ENCODE measurements around the gene SNCG.

SNCG gene

DNA sequence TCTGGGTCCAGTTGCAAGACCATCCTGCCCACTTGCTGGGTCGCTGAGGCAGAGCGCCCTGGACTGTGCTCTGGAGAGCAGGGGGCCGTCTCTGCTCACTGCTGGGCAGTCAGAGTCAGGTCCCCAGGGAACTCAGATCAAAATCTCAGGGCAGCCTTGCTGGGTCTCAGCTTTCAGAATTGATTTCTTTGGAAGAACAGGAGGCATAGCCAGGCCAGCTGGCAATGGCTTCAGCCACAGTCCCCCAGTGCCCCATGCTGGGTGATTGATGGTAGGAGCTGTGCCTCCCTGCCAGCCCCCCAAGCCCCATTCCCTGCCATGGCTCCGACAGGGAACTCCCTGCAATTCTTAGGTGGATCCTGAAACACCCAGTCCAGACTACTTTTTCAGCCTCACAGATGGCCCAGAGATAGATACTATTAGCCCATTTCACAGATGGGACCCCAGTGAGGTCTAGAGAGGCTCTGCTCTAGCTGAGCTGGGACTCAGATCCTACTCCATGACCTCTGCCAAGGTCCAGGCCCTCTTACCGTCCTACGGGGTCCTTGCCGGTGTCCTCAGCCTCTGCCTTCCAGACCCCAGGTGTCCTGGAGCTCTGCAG is 1.5 kb upstream of the SNCG start:
- H3K79me2 ChIP-seq (ENCODE audit: insufficient read depth, low read depth): no peaks in the 10 kb centered on the region
- H3K36me3 ChIP-seq (ENCODE audit: insufficient read depth): no peaks in the 10 kb centered on the region
- H3K27me3 ChIP-seq (ENCODE audit: insufficient read depth, low read depth): no peaks in the 10 kb centered on the region
- TF ChIP-seq, protein P1, sequence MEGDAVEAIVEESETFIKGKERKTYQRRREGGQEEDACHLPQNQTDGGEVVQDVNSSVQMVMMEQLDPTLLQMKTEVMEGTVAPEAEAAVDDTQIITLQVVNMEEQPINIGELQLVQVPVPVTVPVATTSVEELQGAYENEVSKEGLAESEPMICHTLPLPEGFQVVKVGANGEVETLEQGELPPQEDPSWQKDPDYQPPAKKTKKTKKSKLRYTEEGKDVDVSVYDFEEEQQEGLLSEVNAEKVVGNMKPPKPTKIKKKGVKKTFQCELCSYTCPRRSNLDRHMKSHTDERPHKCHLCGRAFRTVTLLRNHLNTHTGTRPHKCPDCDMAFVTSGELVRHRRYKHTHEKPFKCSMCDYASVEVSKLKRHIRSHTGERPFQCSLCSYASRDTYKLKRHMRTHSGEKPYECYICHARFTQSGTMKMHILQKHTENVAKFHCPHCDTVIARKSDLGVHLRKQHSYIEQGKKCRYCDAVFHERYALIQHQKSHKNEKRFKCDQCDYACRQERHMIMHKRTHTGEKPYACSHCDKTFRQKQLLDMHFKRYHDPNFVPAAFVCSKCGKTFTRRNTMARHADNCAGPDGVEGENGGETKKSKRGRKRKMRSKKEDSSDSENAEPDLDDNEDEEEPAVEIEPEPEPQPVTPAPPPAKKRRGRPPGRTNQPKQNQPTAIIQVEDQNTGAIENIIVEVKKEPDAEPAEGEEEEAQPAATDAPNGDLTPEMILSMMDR (conservative IDR thresholded peaks at IDR 0.05; ENCODE audit: low read depth, low read length): no peak
- no peaks in the 10 kb centered on the region for H4K20me1 ChIP-seq (ENCODE audit: insufficient read depth)
- H3K4me1 ChIP-seq (ENCODE audit: low read depth, poor library complexity, severe bottlenecking): peaks cover 7% of the 10 kb centered on the region
- no peak overlapping the region for H3K4me3 ChIP-seq (IDR thresholded peaks at IDR 0.05; ENCODE audit: insufficient read depth, low read depth, low read length)
- no peak overlapping the region for H3K4me2 ChIP-seq
- H2AFZ ChIP-seq (ENCODE audit: low read depth): no peak overlapping the region
- H3K27ac ChIP-seq: no peak overlapping the region
- no peak overlapping the region for H3K9ac ChIP-seq

GRCh38 chr10:86957471-86958115 is 806 bp upstream of the SNCG start, which contains the start of gene MMRN2:
Gene MMRN2, minus strand, starts transcription at chr10:86957615. Its CDS starts 74 bp downstream, at chr10:86957541.
- TF ChIP-seq, protein P1 (conservative IDR thresholded peaks at IDR 0.05; ENCODE audit: low read depth, low read length): no peak
- Histone ChIP-seq H3K27me3 (ENCODE audit: insufficient read depth, low read depth) (no peaks in the 10 kb centered on the region), H3K36me3 (ENCODE audit: insufficient read depth) (no peaks in the 10 kb centered on the region), H3K4me1 (ENCODE audit: low read depth, poor library complexity, severe bottlenecking) (peaks cover 7% of the 10 kb centered on the region), H3K79me2 (ENCODE audit: insufficient read depth, low read depth) (no peaks in the 10 kb centered on the region), H2AFZ (ENCODE audit: low read depth) (no peak within 1 kb of the TSS), H3K4me2 (no peak within 1 kb of the TSS), H3K27ac (no peak within 1 kb of the TSS), H3K4me3 (IDR thresholded peaks at IDR 0.05; ENCODE audit: insufficient read depth, low read depth, low read length) (no peak within 1 kb of the TSS), H4K20me1 (ENCODE audit: insufficient read depth) (no peaks in the 10 kb centered on the region), H3K9ac (no peak within 1 kb of the TSS)

- H3K79me2 ChIP-seq (ENCODE audit: insufficient read depth, low read depth): no peaks in the 10 kb centered on the region
- no peak overlapping the region for H3K4me2 ChIP-seq
- no peaks in the 10 kb centered on the region for H3K27me3 ChIP-seq (ENCODE audit: insufficient read depth, low read depth)
- no peak overlapping the region for H3K4me3 ChIP-seq (IDR thresholded peaks at IDR 0.05; ENCODE audit: insufficient read depth, low read depth, low read length)
- peaks cover 7% of the 10 kb centered on the region for H3K4me1 ChIP-seq (ENCODE audit: low read depth, poor library complexity, severe bottlenecking)
- H3K27ac ChIP-seq: no peak overlapping the region
- no peak overlapping the region for H3K9ac ChIP-seq
- no peaks in the 10 kb centered on the region for H3K36me3 ChIP-seq (ENCODE audit: insufficient read depth)
- TF ChIP-seq, protein P1 (conservative IDR thresholded peaks at IDR 0.05; ENCODE audit: low read depth, low read length): no peak
- H4K20me1 ChIP-seq (ENCODE audit: insufficient read depth): no peaks in the 10 kb centered on the region
- H2AFZ ChIP-seq (ENCODE audit: low read depth): no peak overlapping the region
Measured at GRCh38 chr10:86958901-86959736, 720 bp downstream of the SNCG start.

- Histone ChIP-seq H3K36me3 (ENCODE audit: insufficient read depth) (no peaks in the 10 kb centered on the region), H3K4me2 (no peak overlapping the region), H3K4me3 (IDR thresholded peaks at IDR 0.05; ENCODE audit: insufficient read depth, low read depth, low read length) (no peak overlapping the region), H3K27me3 (ENCODE audit: insufficient read depth, low read depth) (no peaks in the 10 kb centered on the region), H3K4me1 (ENCODE audit: low read depth, poor library complexity, severe bottlenecking) (peaks cover 7% of the 10 kb centered on the region), H2AFZ (ENCODE audit: low read depth) (no peak overlapping the region), H4K20me1 (ENCODE audit: insufficient read depth) (no peaks in the 10 kb centered on the region), H3K27ac (no peak overlapping the region), H3K79me2 (ENCODE audit: insufficient read depth, low read depth) (no peaks in the 10 kb centered on the region), H3K9ac (no peak overlapping the region)
- TF ChIP-seq, protein P1 (conservative IDR thresholded peaks at IDR 0.05; ENCODE audit: low read depth, low read length): no peak
Measured at GRCh38 chr10:86959737-86960002, 1.3 kb downstream of the SNCG start.
